ENCODE results near the gene IVL.

The IVL gene

GRCh38 chr1:152919071-152919470 lies 10.7 kb downstream of the IVL start:
- no peak overlapping the region for H2AFZ ChIP-seq (ENCODE audit: low read length)
- no peak overlapping the region for H3K4me3 ChIP-seq (ENCODE audit: low read length, poor library complexity, severe bottlenecking)
- no peaks in the 10 kb centered on the region for H3K9me2 ChIP-seq (replicated peaks; ENCODE audit: low read depth, low read length)
- TF ChIP-seq EZH2phosphoT487 (IDR thresholded peaks at IDR 0.05; ENCODE audit: borderline replicate concordance) (no peak), CTCF (conservative IDR thresholded peaks at IDR 0.05; ENCODE audit: low read length) (no peak)
- no peaks in the 10 kb centered on the region for H4K20me1 ChIP-seq (ENCODE audit: insufficient read depth, low read length, poor library complexity, severe bottlenecking)
- H3K9ac ChIP-seq (ENCODE audit: low read depth, low read length, poor library complexity, severe bottlenecking), result no peak overlapping the region
- H3K36me3 ChIP-seq (ENCODE audit: insufficient read depth, low read length), result no peaks in the 10 kb centered on the region
- H3K4me1 ChIP-seq (ENCODE audit: insufficient read depth, low read length, poor library complexity, severe bottlenecking), result no peaks in the 10 kb centered on the region
- no peaks in the 10 kb centered on the region for H3F3A ChIP-seq (ENCODE audit: low read depth)
- no peaks in the 10 kb centered on the region for H3K9me3 ChIP-seq (ENCODE audit: insufficient read depth, low read depth, low read length)
- H3K27me3 ChIP-seq (ENCODE audit: insufficient read depth, low read length, poor library complexity, severe bottlenecking), result no peaks in the 10 kb centered on the region
- H3K79me2 ChIP-seq (ENCODE audit: insufficient read depth, low read length), result no peaks in the 10 kb centered on the region
- no peak overlapping the region for H3K4me2 ChIP-seq (ENCODE audit: low read depth, low read length, poor library complexity, severe bottlenecking)

- no peaks in the 10 kb centered on the region for H4K20me1 ChIP-seq (ENCODE audit: insufficient read depth, low read length, poor library complexity, severe bottlenecking)
- H2AFZ ChIP-seq (ENCODE audit: low read length), result no peak overlapping the region
- H3K4me3 ChIP-seq (ENCODE audit: low read length, poor library complexity, severe bottlenecking), result no peak overlapping the region
- H3K9me2 ChIP-seq (replicated peaks; ENCODE audit: low read depth, low read length), result no peaks in the 10 kb centered on the region
- no peak overlapping the region for H3K9ac ChIP-seq (ENCODE audit: low read depth, low read length, poor library complexity, severe bottlenecking)
- no peaks in the 10 kb centered on the region for H3K27me3 ChIP-seq (ENCODE audit: insufficient read depth, low read length, poor library complexity, severe bottlenecking)
- no peaks in the 10 kb centered on the region for H3K36me3 ChIP-seq (ENCODE audit: insufficient read depth, low read length)
- no peaks in the 10 kb centered on the region for H3F3A ChIP-seq (ENCODE audit: low read depth)
- no peak overlapping the region for H3K4me2 ChIP-seq (ENCODE audit: low read depth, low read length, poor library complexity, severe bottlenecking)
- no peaks in the 10 kb centered on the region for H3K9me3 ChIP-seq (ENCODE audit: insufficient read depth, low read depth, low read length)
- H3K79me2 ChIP-seq (ENCODE audit: insufficient read depth, low read length), result no peaks in the 10 kb centered on the region
- H3K4me1 ChIP-seq (ENCODE audit: insufficient read depth, low read length, poor library complexity, severe bottlenecking), result no peaks in the 10 kb centered on the region
- TF ChIP-seq EZH2phosphoT487 (IDR thresholded peaks at IDR 0.05; ENCODE audit: borderline replicate concordance) (no peak), CTCF (conservative IDR thresholded peaks at IDR 0.05; ENCODE audit: low read length) (no peak)
These were observed 15.8 kb downstream of the IVL start for GRCh38 chr1:152924191-152924590.

- Histone ChIP-seq H3F3A (ENCODE audit: low read depth) (no peaks in the 10 kb centered on the region), H4K20me1 (ENCODE audit: insufficient read depth, low read length, poor library complexity, severe bottlenecking) (no peaks in the 10 kb centered on the region), H2AFZ (ENCODE audit: low read length) (peak overlapping the region; percentile 22; the same call in 1 of the 2 replicates), H3K79me2 (ENCODE audit: insufficient read depth, low read length) (no peaks in the 10 kb centered on the region), H3K4me2 (ENCODE audit: low read depth, low read length, poor library complexity, severe bottlenecking) (no peak overlapping the region), H3K27me3 (ENCODE audit: insufficient read depth, low read length, poor library complexity, severe bottlenecking) (no peaks in the 10 kb centered on the region), H3K36me3 (ENCODE audit: insufficient read depth, low read length) (no peaks in the 10 kb centered on the region), H3K4me1 (ENCODE audit: insufficient read depth, low read length, poor library complexity, severe bottlenecking) (no peaks in the 10 kb centered on the region), H3K9ac (ENCODE audit: low read depth, low read length, poor library complexity, severe bottlenecking) (no peak overlapping the region), H3K9me3 (ENCODE audit: insufficient read depth, low read depth, low read length) (no peaks in the 10 kb centered on the region), H3K4me3 (ENCODE audit: low read length, poor library complexity, severe bottlenecking) (no peak overlapping the region), H3K9me2 (replicated peaks; ENCODE audit: low read depth, low read length) (no peaks in the 10 kb centered on the region)
- TF ChIP-seq EZH2phosphoT487 (IDR thresholded peaks at IDR 0.05; ENCODE audit: borderline replicate concordance) (no peak), CTCF (conservative IDR thresholded peaks at IDR 0.05; ENCODE audit: low read length) (peak; percentile 64)
These were observed 17.7 kb downstream of the IVL start for GRCh38 chr1:152926091-152926490.
